Muscle layer of colon (tissue), 2 donors: ENCODE data around the gene BANK1.

Experiments used
- H3K27ac ChIP-seq: one replicate; pipeline ENCODE4 v1.7.0; 2013; ENCODE audit warnings: low read depth, mild to moderate bottlenecking, low read length, moderate library complexity
- H3K27me3 ChIP-seq, 2 donors: one replicate each; pipeline ENCODE4 v1.7.0; 2013; ENCODE audit warnings: low read length in 2 of 2, mild to moderate bottlenecking in 2 of 2; ENCODE audit not compliant: insufficient read depth in 2 of 2, control insufficient read depth in 1 of 2
- H3K36me3 ChIP-seq: one replicate; pipeline ENCODE4 v1.7.0; 2013; ENCODE audit warnings: mild to moderate bottlenecking, low read length; ENCODE audit not compliant: insufficient read depth
- H3K4me1 ChIP-seq: one replicate; pipeline ENCODE4 v1.7.0; 2013; ENCODE audit warnings: mild to moderate bottlenecking, low read length; ENCODE audit not compliant: insufficient read depth
- H3K4me3 ChIP-seq, 2 donors: one replicate each; pipeline ENCODE4 v1.7.0; 2013; ENCODE audit warnings: low read length in 2 of 2, low read depth in 1 of 2, mild to moderate bottlenecking in 1 of 2, moderate library complexity in 1 of 2
- H3K9ac ChIP-seq: one replicate; pipeline ENCODE4 v1.7.0; 2013; ENCODE audit warnings: low read length
- H3K9me3 ChIP-seq: one replicate; pipeline ENCODE4 v1.7.0; 2013; ENCODE audit warnings: mild to moderate bottlenecking, low read length
- donor health status: abdominal sarcoma.
- donor health status: Adenocarcinoma of cecum.

BANK1 gene

DNA sequence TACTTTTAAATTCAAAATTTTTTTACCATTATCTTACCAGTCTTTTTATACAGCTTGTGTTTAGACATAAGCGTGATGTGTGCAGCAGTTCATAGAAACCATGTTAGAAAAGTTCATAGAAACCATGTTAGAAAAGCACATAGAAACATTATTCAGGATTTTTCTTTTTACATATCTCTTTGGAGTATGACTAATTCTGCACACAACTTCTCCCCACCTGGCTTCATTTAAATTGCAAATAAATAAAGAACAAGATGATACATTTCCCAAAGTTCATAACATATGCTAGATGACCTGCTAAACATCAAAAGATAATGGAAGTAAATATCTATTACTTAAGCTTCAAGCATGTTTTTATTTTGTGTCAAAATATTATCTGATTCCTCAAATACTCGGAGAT lies 201.9 kb downstream of the BANK1 start:
- Histone ChIP-seq H3K9ac (no peak overlapping the region), H3K27me3 (no peaks in the 10 kb centered on the region), H3K4me3 (no peak overlapping the region), H3K36me3 (no peaks in the 10 kb centered on the region), H3K4me1 (peaks cover 14% of the 10 kb centered on the region), H3K27ac (no peak overlapping the region), H3K9me3 (no peaks in the 10 kb centered on the region)

DNA sequence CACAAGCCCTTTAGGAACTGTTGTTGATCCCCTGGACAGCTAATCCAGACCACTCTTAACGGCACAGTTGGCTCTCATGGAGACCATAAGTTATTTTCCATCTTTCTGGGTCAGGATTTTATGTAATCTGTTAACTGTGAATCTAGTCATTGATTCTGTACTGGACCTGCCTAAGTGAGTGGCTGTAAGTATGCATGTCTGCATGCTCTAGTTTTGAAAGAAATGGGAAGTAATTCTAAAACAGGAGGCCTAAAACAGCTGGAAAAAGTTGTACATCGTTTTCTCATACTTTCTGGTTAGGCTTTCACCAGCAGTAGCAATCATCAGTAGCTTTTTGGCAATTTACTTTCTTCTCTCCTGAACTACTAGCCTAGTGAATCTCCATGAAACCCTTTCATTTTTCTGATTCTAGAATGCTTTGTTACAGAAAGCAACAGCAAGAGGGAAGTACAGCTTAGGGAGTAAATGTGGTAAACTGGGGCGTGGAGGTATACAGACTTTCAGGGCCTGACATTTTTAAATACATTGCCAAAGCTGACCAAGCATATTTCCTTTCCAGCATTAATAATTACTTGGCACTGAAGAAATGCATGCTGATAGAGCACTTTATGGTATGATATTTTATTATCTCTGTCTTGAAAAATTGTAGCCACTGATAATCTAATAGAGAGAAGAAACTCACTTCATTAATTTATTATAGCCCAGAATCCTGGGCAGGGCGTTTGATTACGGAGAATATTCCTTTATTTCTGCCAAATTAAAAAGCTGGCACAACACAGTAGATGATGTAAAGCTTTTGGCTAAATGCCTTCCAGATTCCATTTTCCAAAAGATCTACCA lies 202.7 kb downstream of the BANK1 start:
- H3K9ac ChIP-seq, result no peak overlapping the region
- no peak overlapping the region for H3K4me3 ChIP-seq
- H3K27me3 ChIP-seq, result no peaks in the 10 kb centered on the region
- peaks cover 14% of the 10 kb centered on the region for H3K4me1 ChIP-seq
- no peak overlapping the region for H3K27ac ChIP-seq
- H3K9me3 ChIP-seq, result no peaks in the 10 kb centered on the region
- H3K36me3 ChIP-seq, result no peaks in the 10 kb centered on the region

DNA sequence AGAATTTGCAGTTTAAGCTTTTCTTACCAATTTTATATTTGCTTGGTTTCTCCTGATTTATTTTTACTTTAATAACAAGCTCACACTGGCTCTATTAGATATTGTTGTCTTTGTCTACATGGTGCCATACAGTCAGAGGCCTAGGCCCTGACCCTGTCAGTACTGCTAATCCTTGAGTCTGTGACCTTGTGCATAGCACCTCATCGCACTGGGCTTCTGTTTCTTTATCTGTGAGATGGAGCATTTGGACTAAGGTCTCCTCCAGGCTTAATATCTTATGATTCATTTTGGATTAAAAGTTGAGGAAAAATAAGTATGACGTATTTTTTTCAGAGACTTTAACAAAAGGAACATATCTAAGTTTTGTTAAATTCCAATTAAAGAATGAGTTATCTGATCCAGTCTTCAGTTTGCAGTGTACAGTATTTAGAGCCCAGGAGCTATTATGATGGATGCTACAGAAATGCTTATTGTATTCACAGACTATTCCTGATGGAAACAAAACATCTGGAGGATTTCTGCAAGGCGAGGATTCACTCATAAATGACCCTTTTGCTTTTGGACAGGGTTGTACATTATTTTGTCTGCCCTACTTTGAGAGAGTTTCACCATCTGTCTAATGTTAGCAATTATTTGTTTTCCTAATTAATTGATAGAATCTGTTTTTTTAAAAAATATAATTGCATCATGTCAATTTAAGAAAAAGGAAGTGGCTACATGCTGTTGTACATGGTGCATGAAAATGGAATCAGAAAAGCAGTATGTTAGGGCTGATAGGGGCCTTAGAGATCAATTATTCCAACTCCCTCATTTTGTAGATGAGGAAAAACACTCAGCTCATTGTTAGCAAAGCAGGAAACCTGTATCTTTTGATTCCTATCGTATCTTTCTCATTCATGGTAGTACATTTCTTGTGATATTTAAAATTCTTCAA lies 203.6 kb downstream of the BANK1 start:
- Histone ChIP-seq H3K27ac (no peak overlapping the region), H3K9ac (no peak overlapping the region), H3K4me3 (no peak overlapping the region), H3K9me3 (no peaks in the 10 kb centered on the region), H3K36me3 (no peaks in the 10 kb centered on the region), H3K27me3 (no peaks in the 10 kb centered on the region), H3K4me1 (peaks cover 14% of the 10 kb centered on the region)

DNA sequence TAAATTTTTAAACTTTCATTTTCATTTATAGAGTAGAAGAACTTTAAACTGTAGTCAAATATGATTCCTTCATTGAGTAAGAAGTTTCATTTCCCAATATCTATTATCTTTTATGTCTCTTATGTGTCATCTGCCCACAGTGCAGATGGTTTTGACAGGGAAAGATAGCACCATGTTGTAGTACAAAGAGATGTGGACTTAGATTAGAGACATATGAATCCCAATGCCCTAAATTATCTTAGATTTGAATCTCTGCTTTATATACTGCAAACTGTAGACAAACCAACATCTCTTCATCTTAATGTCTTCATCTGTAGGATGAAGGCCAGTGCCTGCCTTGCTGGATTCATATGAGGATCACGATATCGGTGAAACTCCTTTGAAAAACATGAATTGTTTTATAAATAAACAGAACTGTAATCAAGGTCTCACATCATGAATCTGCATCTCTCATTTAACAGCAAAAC lies 217.5 kb downstream of the BANK1 start:
- Histone ChIP-seq H3K27me3 (no peaks in the 10 kb centered on the region), H3K4me3 (no peak overlapping the region), H3K9ac (no peak overlapping the region), H3K36me3 (no peaks in the 10 kb centered on the region), H3K4me1 (no peaks in the 10 kb centered on the region), H3K9me3 (no peaks in the 10 kb centered on the region), H3K27ac (no peak overlapping the region)

DNA sequence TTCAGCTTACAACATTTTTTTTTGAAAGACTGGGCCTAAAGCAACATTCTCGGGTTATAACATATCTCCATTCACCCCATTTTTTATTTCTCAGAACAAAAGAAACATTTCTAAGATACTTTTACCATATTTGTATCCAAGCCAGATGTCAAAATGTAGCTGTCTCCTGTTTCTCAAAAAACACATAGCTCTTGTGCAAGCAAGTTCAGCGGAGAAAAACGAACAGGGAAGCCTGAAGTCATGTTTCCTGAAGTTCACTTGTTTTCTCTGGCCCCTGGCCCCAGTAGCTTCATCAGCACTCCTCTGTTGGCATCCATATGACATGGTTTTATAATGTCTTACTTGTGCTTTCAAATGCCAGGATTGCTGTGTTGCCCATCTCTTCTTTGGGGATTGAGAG lies 218.2 kb downstream of the BANK1 start:
- H3K4me3 ChIP-seq, result no peak overlapping the region
- H3K4me1 ChIP-seq, result no peaks in the 10 kb centered on the region
- no peak overlapping the region for H3K9ac ChIP-seq
- no peak overlapping the region for H3K27ac ChIP-seq
- H3K36me3 ChIP-seq, result no peaks in the 10 kb centered on the region
- no peaks in the 10 kb centered on the region for H3K9me3 ChIP-seq
- H3K27me3 ChIP-seq, result no peaks in the 10 kb centered on the region

DNA sequence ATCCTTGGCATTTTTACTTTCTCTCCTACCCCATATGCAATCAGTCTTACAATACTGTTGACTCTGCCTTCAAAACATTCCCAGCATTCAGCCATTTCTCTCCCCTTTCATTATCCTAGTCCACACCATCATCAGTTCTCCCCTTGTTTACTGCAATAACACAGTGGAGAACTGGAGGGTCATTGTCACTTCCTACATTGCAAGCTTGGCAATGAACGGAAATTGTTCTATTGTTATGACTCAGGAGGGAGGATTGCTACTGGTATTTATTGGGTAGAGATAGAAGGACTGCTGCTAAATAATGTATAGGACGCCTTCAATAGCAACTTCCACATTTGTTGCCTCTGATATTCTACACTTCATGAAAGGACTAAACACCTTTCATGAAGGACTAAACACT lies 231.8 kb downstream of the BANK1 start:
- Histone ChIP-seq H3K9me3 (no peaks in the 10 kb centered on the region), H3K27me3 (no peaks in the 10 kb centered on the region), H3K9ac (no peak overlapping the region), H3K4me3 (no peak overlapping the region), H3K36me3 (no peaks in the 10 kb centered on the region), H3K27ac (no peak overlapping the region), H3K4me1 (no peaks in the 10 kb centered on the region)

DNA sequence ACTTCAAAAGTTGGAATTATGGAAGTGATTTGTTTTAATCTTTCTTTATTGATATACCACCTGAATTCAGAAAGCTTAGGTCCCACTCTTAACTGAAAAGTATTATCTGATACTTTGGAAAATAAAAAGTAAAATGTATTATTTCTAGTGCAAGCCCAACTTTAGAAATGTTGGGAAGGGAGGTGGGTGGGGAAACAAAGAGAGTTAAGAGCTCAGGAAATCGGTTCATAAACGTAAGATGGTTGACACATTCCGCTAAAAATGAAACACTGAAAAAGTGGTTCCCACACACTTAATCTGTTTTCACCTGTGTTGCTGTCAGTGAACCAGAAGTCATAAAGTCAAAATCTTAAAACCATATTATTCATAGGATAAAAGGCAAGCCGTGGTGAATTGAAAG lies 237.4 kb downstream of the BANK1 start:
- Histone ChIP-seq H3K4me3 (no peak overlapping the region), H3K36me3 (no peaks in the 10 kb centered on the region), H3K4me1 (no peaks in the 10 kb centered on the region)

DNA sequence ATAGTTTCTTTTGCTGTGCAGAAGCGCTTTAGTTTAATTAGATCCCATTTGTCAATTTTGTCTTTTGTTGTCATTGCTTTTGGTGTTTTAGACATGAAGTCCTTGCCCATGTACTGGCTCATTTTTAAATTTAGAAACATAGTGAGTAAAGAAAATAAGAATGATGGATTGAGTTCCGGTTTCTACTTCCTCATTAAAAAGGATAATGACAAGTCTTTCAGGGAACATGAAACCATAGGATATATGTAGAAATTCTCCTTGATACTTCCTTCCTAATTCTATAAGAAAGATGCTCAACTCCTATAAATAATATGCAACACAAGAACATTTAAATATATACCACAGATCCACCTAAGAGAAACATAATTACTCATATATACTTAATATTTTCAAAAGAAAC lies 240.9 kb downstream of the BANK1 start:
- Histone ChIP-seq H3K27ac (no peak overlapping the region), H3K27me3 (no peaks in the 10 kb centered on the region), H3K9ac (no peak overlapping the region), H3K4me1 (no peaks in the 10 kb centered on the region), H3K4me3 (no peak overlapping the region), H3K36me3 (no peaks in the 10 kb centered on the region), H3K9me3 (no peaks in the 10 kb centered on the region)

More for the DNA sequence above, 237.4 kb downstream of the BANK1 start:
- H3K9ac ChIP-seq, result no peak overlapping the region
- H3K27ac ChIP-seq, result no peak overlapping the region
- no peaks in the 10 kb centered on the region for H3K9me3 ChIP-seq
- H3K27me3 ChIP-seq, result no peaks in the 10 kb centered on the region

DNA sequence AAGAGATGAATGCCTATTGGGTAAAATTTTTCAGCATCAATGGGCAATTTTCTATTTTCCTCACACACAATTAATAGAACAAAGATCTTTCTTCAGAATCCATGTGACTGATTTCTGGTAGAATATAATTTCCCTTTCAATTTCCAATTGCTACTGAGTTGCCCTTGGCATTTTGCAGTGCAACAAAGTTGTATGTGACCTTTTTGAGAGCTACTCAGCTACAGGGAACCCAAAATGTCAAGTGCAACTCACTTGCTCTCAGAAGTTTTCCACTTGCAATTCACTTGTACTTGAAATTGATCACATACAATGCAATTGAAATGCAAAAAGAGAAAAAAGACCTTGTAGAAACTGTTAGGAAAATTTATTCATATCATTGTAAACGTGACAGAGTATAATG lies 245.5 kb downstream of the BANK1 start:
- Histone ChIP-seq H3K4me1 (no peaks in the 10 kb centered on the region), H3K36me3 (no peaks in the 10 kb centered on the region), H3K27ac (no peak overlapping the region), H3K4me3 (no peak overlapping the region), H3K9me3 (no peaks in the 10 kb centered on the region), H3K9ac (no peak overlapping the region), H3K27me3 (no peaks in the 10 kb centered on the region)

DNA sequence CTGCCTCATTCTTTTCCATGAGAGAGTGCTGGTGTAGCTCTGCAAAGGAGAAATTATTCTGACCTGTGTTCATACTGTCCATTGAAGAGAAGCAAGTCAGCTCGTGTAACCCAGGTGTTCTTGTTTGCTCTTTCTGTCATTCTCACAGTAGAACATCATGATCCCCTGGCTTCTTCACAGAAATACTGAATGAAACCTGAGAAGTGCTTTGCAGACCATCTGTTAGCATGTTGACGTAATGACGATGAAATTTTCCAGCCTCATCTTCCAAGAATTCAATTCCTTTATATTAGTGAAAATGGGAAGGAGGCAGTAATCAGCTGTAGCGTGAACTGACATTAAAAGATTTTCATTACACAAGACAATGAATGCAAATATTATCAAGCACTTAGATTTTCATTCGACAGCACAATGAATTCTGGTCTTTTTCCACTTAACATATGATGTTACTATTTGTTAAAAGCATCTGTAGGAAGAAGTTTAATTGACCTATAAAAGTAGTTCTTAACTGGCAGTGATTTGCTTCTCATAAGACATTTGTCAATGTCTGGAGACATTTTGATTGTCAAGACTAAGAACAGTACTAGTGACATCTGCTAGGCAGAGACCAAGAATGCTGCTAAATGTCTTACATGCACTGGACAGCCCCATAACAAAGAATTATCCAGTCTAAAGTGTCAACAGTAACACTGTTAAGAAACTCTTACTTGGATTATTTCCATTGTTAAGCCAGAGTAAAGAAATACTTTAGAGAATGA lies 246.3 kb downstream of the BANK1 start:
- no peaks in the 10 kb centered on the region for H3K27me3 ChIP-seq
- no peaks in the 10 kb centered on the region for H3K36me3 ChIP-seq
- no peaks in the 10 kb centered on the region for H3K4me1 ChIP-seq
- H3K9me3 ChIP-seq, result no peaks in the 10 kb centered on the region
- H3K4me3 ChIP-seq, result no peak overlapping the region
- no peak overlapping the region for H3K27ac ChIP-seq
- no peak overlapping the region for H3K9ac ChIP-seq

DNA sequence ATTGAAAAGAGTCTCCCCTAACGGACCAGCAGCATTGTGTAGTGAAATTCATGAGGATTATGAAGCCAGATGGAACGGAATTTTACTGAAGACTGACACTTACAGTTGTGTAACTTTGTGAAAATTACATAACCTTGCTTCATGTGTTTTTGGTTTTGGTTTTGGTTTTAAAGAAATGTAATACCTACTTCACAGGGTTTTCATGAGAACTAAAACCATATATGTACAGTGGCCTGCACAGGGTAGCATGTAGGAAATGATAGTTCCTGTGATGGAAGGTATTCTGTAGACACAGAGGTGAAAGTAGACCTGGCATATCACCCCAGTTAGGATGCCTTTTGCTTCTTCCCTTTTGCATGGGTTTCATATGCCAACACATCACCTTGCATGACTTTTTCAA lies 247.0 kb downstream of the BANK1 start:
- no peak overlapping the region for H3K4me3 ChIP-seq
- H3K27ac ChIP-seq, result no peak overlapping the region
- H3K27me3 ChIP-seq, result no peaks in the 10 kb centered on the region
- no peaks in the 10 kb centered on the region for H3K9me3 ChIP-seq
- no peaks in the 10 kb centered on the region for H3K36me3 ChIP-seq
- no peak overlapping the region for H3K9ac ChIP-seq
- no peaks in the 10 kb centered on the region for H3K4me1 ChIP-seq
